Inflammatory macrophage treated with lipopolysaccharide for 4 hours (primary cell): Measurements from ENCODE around the gene SLC9A9.

Experiments
- DNase-seq: peaks from one replicate; pipeline ENCODE4 v3.0.0-alpha.2; 2020

SLC9A9 gene

GRCh38 chr3:143228405-143228804, 619.9 kb downstream of the SLC9A9 start:
- DNase-seq = no peak

- no peak for DNase-seq
Measured at GRCh38 chr3:143226678-143227291, 621.5 kb downstream of the SLC9A9 start.

- DNase-seq = no peak
Measured at GRCh38 chr3:143224716-143225115, 623.6 kb downstream of the SLC9A9 start.

GRCh38 chr3:143222981-143223380, 625.3 kb downstream of the SLC9A9 start:
- no peak for DNase-seq

- DNase-seq = peak; percentile 42
Measured at GRCh38 chr3:143222505-143222904, 625.8 kb downstream of the SLC9A9 start.

- DNase-seq = no peak
Measured at GRCh38 chr3:143221446-143221845, 626.8 kb downstream of the SLC9A9 start.

GRCh38 chr3:143220741-143221140, 627.5 kb downstream of the SLC9A9 start:
- no peak for DNase-seq

GRCh38 chr3:143218166-143218835, 630.0 kb downstream of the SLC9A9 start:
- DNase-seq = no peak

- no peak for DNase-seq
Measured at GRCh38 chr3:143217283-143217682, 631.0 kb downstream of the SLC9A9 start.

GRCh38 chr3:143216709-143217182, 631.5 kb downstream of the SLC9A9 start:
- peak; percentile 49 for DNase-seq
